Measurements from ENCODE around the gene DLEC1.

DNA sequence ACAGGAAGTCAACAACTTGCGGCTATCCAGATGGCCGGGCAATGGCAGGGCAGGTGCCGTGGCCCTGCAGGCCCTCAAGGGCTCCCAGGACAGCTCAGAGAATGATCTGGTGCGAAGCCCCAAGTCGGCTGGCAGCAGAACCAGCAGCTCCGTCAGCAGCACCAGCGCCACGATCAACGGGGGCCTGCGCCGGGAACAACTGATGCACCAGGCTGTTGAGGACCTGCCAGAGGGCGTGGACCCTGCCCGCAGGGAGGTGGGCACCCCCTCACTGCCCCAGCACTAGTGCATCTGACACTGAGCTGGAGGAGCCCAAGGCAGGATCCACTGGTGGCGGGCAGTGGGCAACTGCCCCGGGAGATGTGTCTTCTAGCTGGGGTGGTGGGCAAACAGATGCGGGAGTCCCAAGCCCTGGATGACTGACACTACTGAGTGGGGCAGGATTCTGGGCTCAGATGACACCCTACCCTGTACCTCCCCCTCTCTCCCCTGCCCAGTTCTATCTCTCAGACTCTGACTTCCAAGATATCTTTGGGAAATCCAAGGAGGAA is 32.5 kb upstream of the DLEC1 start:
- TF ChIP-seq POLR2AphosphoS5 (IDR thresholded peaks at IDR 0.05; ENCODE audit: low read depth, low read length) (no peak), TAF1 (IDR thresholded peaks at IDR 0.05; ENCODE audit: borderline replicate concordance, insufficient read depth, low read length) (no peak), FOXP2 (optimal IDR thresholded peaks at IDR 0.05; ENCODE audit: borderline replicate concordance, extremely low read depth, extremely low read length, insufficient read depth) (no peak)
- TF ChIP-seq, protein P1, sequence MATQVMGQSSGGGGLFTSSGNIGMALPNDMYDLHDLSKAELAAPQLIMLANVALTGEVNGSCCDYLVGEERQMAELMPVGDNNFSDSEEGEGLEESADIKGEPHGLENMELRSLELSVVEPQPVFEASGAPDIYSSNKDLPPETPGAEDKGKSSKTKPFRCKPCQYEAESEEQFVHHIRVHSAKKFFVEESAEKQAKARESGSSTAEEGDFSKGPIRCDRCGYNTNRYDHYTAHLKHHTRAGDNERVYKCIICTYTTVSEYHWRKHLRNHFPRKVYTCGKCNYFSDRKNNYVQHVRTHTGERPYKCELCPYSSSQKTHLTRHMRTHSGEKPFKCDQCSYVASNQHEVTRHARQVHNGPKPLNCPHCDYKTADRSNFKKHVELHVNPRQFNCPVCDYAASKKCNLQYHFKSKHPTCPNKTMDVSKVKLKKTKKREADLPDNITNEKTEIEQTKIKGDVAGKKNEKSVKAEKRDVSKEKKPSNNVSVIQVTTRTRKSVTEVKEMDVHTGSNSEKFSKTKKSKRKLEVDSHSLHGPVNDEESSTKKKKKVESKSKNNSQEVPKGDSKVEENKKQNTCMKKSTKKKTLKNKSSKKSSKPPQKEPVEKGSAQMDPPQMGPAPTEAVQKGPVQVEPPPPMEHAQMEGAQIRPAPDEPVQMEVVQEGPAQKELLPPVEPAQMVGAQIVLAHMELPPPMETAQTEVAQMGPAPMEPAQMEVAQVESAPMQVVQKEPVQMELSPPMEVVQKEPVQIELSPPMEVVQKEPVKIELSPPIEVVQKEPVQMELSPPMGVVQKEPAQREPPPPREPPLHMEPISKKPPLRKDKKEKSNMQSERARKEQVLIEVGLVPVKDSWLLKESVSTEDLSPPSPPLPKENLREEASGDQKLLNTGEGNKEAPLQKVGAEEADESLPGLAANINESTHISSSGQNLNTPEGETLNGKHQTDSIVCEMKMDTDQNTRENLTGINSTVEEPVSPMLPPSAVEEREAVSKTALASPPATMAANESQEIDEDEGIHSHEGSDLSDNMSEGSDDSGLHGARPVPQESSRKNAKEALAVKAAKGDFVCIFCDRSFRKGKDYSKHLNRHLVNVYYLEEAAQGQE (IDR thresholded peaks at IDR 0.05; ENCODE audit: insufficient read depth in 1 of 2, low read depth in 2 of 2, low read length in 2 of 2): no peak

All from PFSK-1 (cell line).